Endothelial cell of umbilical vein (primary cell): ENCODE data around the gene UVRAG. TPM values are rescaled to one million over a fixed set of nuclear protein-coding genes. Genes with fewer than 3 reads are reported as not detected.

Experiments used
- BruUV-seq: library from RNA; stranded (reverse); fragments of 400-500 nt; replicated peaks from 2 replicates; lab custom pipeline; 2021; lab: Mats Ljungman, UMichigan
- CTCF ChIA-PET: fragments of 300-600, 350-600 bp; sonication (Branson Sonifier 250); formaldehyde crosslinking; loops from one replicate; lab custom pipeline; 2021; ENCODE audit warnings: antibody characterized with exemption, inconsistent platforms; lab: Charles Lee
- POLR2A ChIA-PET: fragments of 300-600, 350-600 bp; sonication (Branson Sonifier 250); formaldehyde crosslinking; loops from one replicate; lab custom pipeline; 2021; ENCODE audit warnings: antibody characterized with exemption, inconsistent platforms; lab: Charles Lee
- DNase-seq: peaks from one replicate; pipeline ENCODE4 v3.0.0-alpha.2; 2011; ENCODE audit warnings: low read depth, low spot score
- FAIRE-seq: peaks from 2 replicates; lab custom pipeline; 2011; peaks lifted over from hg19 to GRCh38; lab: Jason Lieb, UNC
- H2AFZ ChIP-seq: 2 replicates; pipeline ENCODE4 v1.6.0; 2012; ENCODE audit warnings: low read depth, low read length, control low read depth, inconsistent platforms
- H3K27ac ChIP-seq: 2 replicates; pipeline ENCODE4 v1.5.1; 2011; ENCODE audit warnings: low read depth, mild to moderate bottlenecking, control low read depth, low read length, moderate library complexity; ENCODE audit not compliant: insufficient read depth
- H3K27me3 ChIP-seq, 2 experiments: 2 replicates each; pipeline versions ENCODE4 v1.6.0 to v1.6.1; 2011; ENCODE audit warnings: low read length in 2 of 2, mixed read lengths in 1 of 2; ENCODE audit not compliant: control insufficient read depth in 2 of 2, insufficient read depth in 2 of 2
- H3K36me3 ChIP-seq, 2 experiments: 2 replicates in 1 of 2; 3 replicates in 1 of 2; pipeline ENCODE4 v1.5.1; 2011; ENCODE audit warnings: low read length in 2 of 2, mild to moderate bottlenecking in 1 of 2, moderate library complexity in 1 of 2; ENCODE audit not compliant: control insufficient read depth in 2 of 2, insufficient read depth in 2 of 2; ENCODE audit errors: extremely low read depth in 1 of 2
- H3K4me1 ChIP-seq: 3 replicates; pipeline ENCODE4 v1.5.1; 2011; ENCODE audit warnings: mild to moderate bottlenecking, low read length; ENCODE audit not compliant: control insufficient read depth, insufficient read depth; ENCODE audit errors: extremely low read depth
- H3K4me2 ChIP-seq: 2 replicates; pipeline ENCODE4 v1.6.1; 2011; ENCODE audit warnings: low read length, control low read depth, mixed read lengths; ENCODE audit not compliant: insufficient read depth
- H3K4me3 ChIP-seq, 3 experiments: fragments of 200-600 bp in 1 of 3; sonication (generic), shearing (Covaris generic) in 1 of 3; replicated peaks in 1 of 3; 2 replicates each; pipeline ENCODE4 v1.5.1; 2011 to 2016; ENCODE audit warnings: control low read depth in 3 of 3, low read length in 3 of 3, mild to moderate bottlenecking in 2 of 3, inconsistent platforms in 1 of 3, low read depth in 1 of 3, moderate library complexity in 1 of 3; ENCODE audit not compliant: insufficient read depth in 1 of 3
- H3K79me2 ChIP-seq: 2 replicates; pipeline ENCODE4 v1.6.0; 2012; ENCODE audit warnings: low read length, inconsistent platforms; ENCODE audit not compliant: control insufficient read depth, insufficient read depth
- H3K9ac ChIP-seq: replicated peaks from 2 replicates; pipeline ENCODE3; 2011; ENCODE audit warnings: low read length, control low read depth; ENCODE audit not compliant: insufficient read depth; ENCODE audit errors: extremely low read depth
- H3K9me1 ChIP-seq: replicated peaks from 3 replicates; pipeline ENCODE4 v1.6.0; 2011; ENCODE audit warnings: mild to moderate bottlenecking, low read length; ENCODE audit not compliant: control insufficient read depth, insufficient read depth; ENCODE audit errors: extremely low read depth
- H3K9me3 ChIP-seq: replicated peaks from 2 replicates; pipeline ENCODE4 v1.5.1; 2012; ENCODE audit warnings: low read length, inconsistent platforms; ENCODE audit not compliant: control insufficient read depth, insufficient read depth
- H4K20me1 ChIP-seq: replicated peaks from 2 replicates; pipeline ENCODE3; 2011; ENCODE audit warnings: mild to moderate bottlenecking, low read length; ENCODE audit not compliant: control insufficient read depth, insufficient read depth; ENCODE audit errors: extremely low read depth
- CTCF ChIP-seq, 2 donors: IDR thresholded peaks; 1 replicate in 1 of 2; 2 replicates in 1 of 2; pipeline ENCODE4 v1.5.1; 2011; ENCODE audit warnings: low read length in 2 of 2, mild to moderate bottlenecking in 2 of 2, moderate library complexity in 2 of 2, control low read depth in 1 of 2, inconsistent platforms in 1 of 2, low read depth in 1 of 2; ENCODE audit not compliant: insufficient read depth in 1 of 2; ENCODE audit errors: extremely low read depth in 1 of 2
- EZH2 ChIP-seq: IDR thresholded peaks from 2 replicates; pipeline ENCODE4 v1.6.1; 2012; ENCODE audit warnings: borderline replicate concordance, low read depth, mild to moderate bottlenecking, moderate library complexity, low read length, inconsistent platforms; ENCODE audit not compliant: severe bottlenecking
- FOS ChIP-seq: IDR thresholded peaks from 2 replicates; pipeline ENCODE4 v1.6.1; 2011; ENCODE audit warnings: mild to moderate bottlenecking, low read length, moderate library complexity, borderline replicate concordance; ENCODE audit not compliant: insufficient read depth
- GATA2 ChIP-seq: IDR thresholded peaks from 2 replicates; pipeline ENCODE4 v1.7.0; 2011; ENCODE audit warnings: low read depth, mild to moderate bottlenecking, moderate library complexity, mixed read lengths, low read length; ENCODE audit not compliant: insufficient read length, insufficient read depth
- JUN ChIP-seq: IDR thresholded peaks from 2 replicates; pipeline ENCODE4 v1.6.1; 2011; ENCODE audit warnings: borderline replicate concordance, low read depth; ENCODE audit not compliant: insufficient read length, insufficient read depth
- MAX ChIP-seq: IDR thresholded peaks from 2 replicates; pipeline ENCODE4 v1.6.1; 2011; ENCODE audit not compliant: insufficient read depth, insufficient read length
- MYC ChIP-seq: IDR thresholded peaks from one replicate; pipeline ENCODE4 v1.6.1; 2011; ENCODE audit warnings: mild to moderate bottlenecking, low read depth, low read length
- POLR2A ChIP-seq: IDR thresholded peaks from 2 replicates; pipeline ENCODE4 v1.6.1; 2012; ENCODE audit warnings: low read depth, mild to moderate bottlenecking, control low read depth, low read length
- POLR2AphosphoS5 ChIP-seq: IDR thresholded peaks from 2 replicates; pipeline ENCODE4 v1.6.1; 2012; ENCODE audit warnings: low read depth, mild to moderate bottlenecking, control low read depth, low read length, moderate library complexity; ENCODE audit not compliant: insufficient read depth
- dilution Hi-C: fragments of 300-500 bp; cut with MboI; formaldehyde crosslinking; loops from one replicate; pipeline ENCODE4 v1.15.0; 2019; ENCODE audit warnings: low sequenced_read_pairs; ENCODE audit not compliant: extremely low pct_ligation_motif_present
- intact Hi-C: fragments of 100-400 bp; cut with micrococcal nuclease; formaldehyde crosslinking; loops from one replicate; pipeline ENCODE4 v1.10.0; 2022
- polyA plus RNA-seq, 4 experiments: library from polyadenylated mRNA; depleted of rRNA in 3 of 4; stranded (reverse) in 3 of 4; unstranded in 1 of 4; fragments of >200 nt; gene quantifications; 2 replicates each; pipeline versions ENCODE4 v1.2.1 to v1.2.3, GENCODE V29; 2011 to 2012; ENCODE audit warnings: missing spikeins in 1 of 4
- total RNA-seq: library from RNA; stranded (reverse); gene quantifications from 2 replicates; pipeline ENCODE4 v1.2.3, GENCODE V29; 2021

UVRAG gene
- total and polyA plus RNA-seq, 2 donors (not counting 3 experiments of a cell fraction or from before 2014, with no cell fraction given) = 21.2 to 65.6 TPM

- Histone ChIP-seq H3K4me1 (peaks cover 13% of the 10 kb centered on the region), H4K20me1 (peaks cover 3% of the 10 kb centered on the region), H3K9me3 (no peaks in the 10 kb centered on the region), H3K27me3 (no peaks in the 10 kb centered on the region), H3K79me2 (peaks cover 22% of the 10 kb centered on the region), H3K9me1 (peaks cover 2% of the 10 kb centered on the region), H3K4me3 (no peak overlapping the region), H3K27ac (no peak overlapping the region), H2AFZ (no peak overlapping the region), H3K36me3 (no peaks in the 10 kb centered on the region), H3K9ac (no peak overlapping the region), H3K4me2 (no peak overlapping the region)
- CTCF ChIA-PET = interaction anchor here (0.9 kb wide), 1 partner anchor 16 kb away, joined by 3 read pairs; no protein-coding TSS in a partner anchor
- FAIRE-seq (no peak), DNase-seq (no peak)
- no TSS peak for BruUV-seq
- dilution Hi-C loops (no loop called here), intact Hi-C loops (no loop called here)
- POLR2A ChIA-PET = no interaction called here
- no peak for TF ChIP-seq GATA2
- no peak for TF ChIP-seq MYC
- TF ChIP-seq FOS = no peak
- TF ChIP-seq JUN = no peak
- no peak for TF ChIP-seq POLR2AphosphoS5
- no peak for TF ChIP-seq CTCF (IDR thresholded peaks at IDR 0.05; ENCODE audit: extremely low read depth in 1 of 2, insufficient read depth in 1 of 2, low read depth in 1 of 2, low read length in 2 of 2)
- TF ChIP-seq EZH2 = no peak
- no peak for TF ChIP-seq POLR2A
- no peak for TF ChIP-seq MAX
Observed at GRCh38 chr11:75929706-75930105, 114.7 kb downstream of the UVRAG start.
